ENCODE results near the gene LRRC18.

Gene LRRC18

DNA sequence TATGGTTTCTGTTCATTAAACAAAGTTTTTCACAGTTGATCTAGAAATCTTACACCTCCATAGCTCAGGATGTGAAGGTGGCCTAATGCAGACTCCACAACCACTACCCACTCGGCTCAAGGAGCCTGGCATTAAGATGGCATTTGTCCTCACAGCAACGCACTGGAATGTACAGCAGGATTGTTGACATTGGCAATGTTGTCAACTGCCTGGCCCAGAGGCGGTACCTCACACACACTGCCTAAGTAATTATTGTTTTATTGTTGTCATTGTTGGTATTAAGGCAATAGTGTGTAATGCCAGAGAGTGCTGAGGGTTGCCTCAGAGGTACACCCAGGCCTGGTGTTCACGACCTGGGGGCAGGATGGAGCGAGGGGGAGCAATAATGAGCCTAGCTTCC is 38.3 kb downstream of the LRRC18 start:
- H3K4me3 ChIP-seq (ENCODE audit: low read depth in 1 of 5, low read length in 5 of 5) = no peak overlapping the region
- no peak overlapping the region for H3K27ac ChIP-seq (ENCODE audit: low read depth, low read length)
- no peaks in the 10 kb centered on the region for H3K27me3 ChIP-seq (ENCODE audit: control insufficient read depth in 5 of 5, insufficient read depth in 4 of 5, low read length in 5 of 5)
- no peak overlapping the region for H3K9ac ChIP-seq (ENCODE audit: low read length in 5 of 5)
- peaks cover 0 to 13% (median 0%) of the 10 kb centered on the region in 5 donors for H3K36me3 ChIP-seq (ENCODE audit: control insufficient read depth in 5 of 5, insufficient read depth in 5 of 5, low read length in 5 of 5)
- H3K9me3 ChIP-seq (ENCODE audit: control insufficient read depth in 5 of 5, low read length in 5 of 5) = no peaks in the 10 kb centered on the region
- peaks cover 0 to 9% (median 3%) of the 10 kb centered on the region in 5 donors for H3K4me1 ChIP-seq (ENCODE audit: control insufficient read depth in 5 of 5, insufficient read depth in 5 of 5, low read length in 5 of 5)

DNA sequence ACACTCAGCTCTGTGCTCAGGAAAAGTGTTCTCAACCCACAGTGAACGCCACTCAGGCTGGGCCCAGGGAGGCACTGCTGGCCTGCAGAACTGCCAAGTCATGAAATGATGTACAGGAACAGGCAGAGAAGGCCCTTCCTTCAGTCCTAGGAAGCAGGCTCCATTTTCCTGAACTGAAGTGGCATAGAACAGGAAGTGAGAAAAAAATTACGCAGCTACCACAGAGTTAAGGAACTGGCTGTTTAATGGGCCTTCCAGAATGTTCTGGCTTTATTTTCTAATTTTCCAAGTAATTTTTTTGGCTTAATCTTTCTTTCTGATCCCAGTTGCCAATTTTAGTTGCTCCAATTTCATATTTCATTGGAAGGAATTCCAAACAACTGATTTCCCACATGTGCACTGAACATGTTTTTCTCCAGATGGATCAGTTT is 39.3 kb downstream of the LRRC18 start:
- H3K27ac ChIP-seq (ENCODE audit: low read depth, low read length) = peak overlapping the region; percentile 23
- H3K4me3 ChIP-seq (ENCODE audit: low read depth in 1 of 5, low read length in 5 of 5) = no peak overlapping the region

DNA sequence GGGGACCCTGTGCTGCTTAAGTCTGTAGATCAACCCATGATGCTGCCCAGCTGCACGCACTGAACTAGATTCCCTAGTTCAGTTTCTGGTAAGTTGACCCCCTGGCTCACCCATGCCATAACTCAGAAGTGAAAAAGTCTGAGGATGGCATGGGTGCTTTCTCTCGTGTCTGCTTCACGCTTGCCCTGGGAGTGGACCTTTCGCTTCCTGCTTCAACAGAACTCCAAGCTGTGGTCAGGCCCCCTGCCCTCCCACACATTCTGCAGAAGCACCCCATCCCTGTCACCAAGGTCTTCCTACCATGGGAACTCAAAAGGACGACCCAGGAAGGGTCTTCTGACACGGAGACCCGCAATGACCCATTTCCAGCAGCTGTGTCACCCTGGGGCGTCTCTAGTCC is 39.9 kb downstream of the LRRC18 start:
- no peak overlapping the region for H3K9ac ChIP-seq (ENCODE audit: low read length in 5 of 5)
- no peak overlapping the region for H3K27ac ChIP-seq (ENCODE audit: low read depth, low read length)
- H3K4me3 ChIP-seq (ENCODE audit: low read depth in 1 of 5, low read length in 5 of 5) = no peak overlapping the region
- H3K36me3 ChIP-seq (ENCODE audit: control insufficient read depth in 5 of 5, insufficient read depth in 5 of 5, low read length in 5 of 5) = peaks cover 0 to 15% (median 0%) of the 10 kb centered on the region in 5 donors
- peaks cover 0 to 9% (median 3%) of the 10 kb centered on the region in 5 donors for H3K4me1 ChIP-seq (ENCODE audit: control insufficient read depth in 5 of 5, insufficient read depth in 5 of 5, low read length in 5 of 5)
- H3K9me3 ChIP-seq (ENCODE audit: control insufficient read depth in 5 of 5, low read length in 5 of 5) = no peaks in the 10 kb centered on the region
- H3K27me3 ChIP-seq (ENCODE audit: control insufficient read depth in 5 of 5, insufficient read depth in 4 of 5, low read length in 5 of 5) = no peaks in the 10 kb centered on the region

More for the DNA sequence above, 39.3 kb downstream of the LRRC18 start:
- H3K9ac ChIP-seq (ENCODE audit: low read length in 5 of 5) = no peak overlapping the region
- H3K27me3 ChIP-seq (ENCODE audit: control insufficient read depth in 5 of 5, insufficient read depth in 4 of 5, low read length in 5 of 5) = no peaks in the 10 kb centered on the region
- no peaks in the 10 kb centered on the region for H3K9me3 ChIP-seq (ENCODE audit: control insufficient read depth in 5 of 5, low read length in 5 of 5)
- H3K36me3 ChIP-seq (ENCODE audit: control insufficient read depth in 5 of 5, insufficient read depth in 5 of 5, low read length in 5 of 5) = peaks cover 0 to 15% (median 0%) of the 10 kb centered on the region in 5 donors
- peaks cover 0 to 9% (median 3%) of the 10 kb centered on the region in 5 donors for H3K4me1 ChIP-seq (ENCODE audit: control insufficient read depth in 5 of 5, insufficient read depth in 5 of 5, low read length in 5 of 5)

DNA sequence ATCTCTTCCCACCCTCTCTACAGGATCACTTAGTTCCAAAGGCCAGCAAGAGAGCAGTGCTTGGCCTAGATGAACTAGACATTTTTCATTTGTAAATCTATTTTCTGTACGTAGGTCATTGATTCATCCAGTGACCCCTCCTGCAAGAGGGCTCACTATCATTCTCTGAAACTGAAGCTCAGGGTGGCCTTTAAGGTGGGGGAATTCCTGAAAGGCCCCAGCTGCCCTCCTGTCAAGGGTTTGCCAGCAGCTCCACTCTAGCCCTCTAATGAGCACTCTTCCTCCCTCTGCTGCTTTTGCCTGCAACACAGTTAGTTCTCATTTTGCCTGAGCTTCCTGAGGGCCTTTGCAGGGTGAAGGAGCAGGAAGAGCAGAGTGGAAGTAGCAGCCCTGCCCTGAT is 41.2 kb downstream of the LRRC18 start:
- no peak overlapping the region for H3K27ac ChIP-seq (ENCODE audit: low read depth, low read length)
- no peak overlapping the region for H3K9ac ChIP-seq (ENCODE audit: low read length in 5 of 5)
- no peak overlapping the region for H3K4me3 ChIP-seq (ENCODE audit: low read depth in 1 of 5, low read length in 5 of 5)
- H3K9me3 ChIP-seq (ENCODE audit: control insufficient read depth in 5 of 5, low read length in 5 of 5) = no peaks in the 10 kb centered on the region
- H3K27me3 ChIP-seq (ENCODE audit: control insufficient read depth in 5 of 5, insufficient read depth in 4 of 5, low read length in 5 of 5) = no peaks in the 10 kb centered on the region
- peaks cover 0 to 9% (median 3%) of the 10 kb centered on the region in 5 donors for H3K4me1 ChIP-seq (ENCODE audit: control insufficient read depth in 5 of 5, insufficient read depth in 5 of 5, low read length in 5 of 5)
- peaks cover 0 to 15% (median 0%) of the 10 kb centered on the region in 5 donors for H3K36me3 ChIP-seq (ENCODE audit: control insufficient read depth in 5 of 5, insufficient read depth in 5 of 5, low read length in 5 of 5)

DNA sequence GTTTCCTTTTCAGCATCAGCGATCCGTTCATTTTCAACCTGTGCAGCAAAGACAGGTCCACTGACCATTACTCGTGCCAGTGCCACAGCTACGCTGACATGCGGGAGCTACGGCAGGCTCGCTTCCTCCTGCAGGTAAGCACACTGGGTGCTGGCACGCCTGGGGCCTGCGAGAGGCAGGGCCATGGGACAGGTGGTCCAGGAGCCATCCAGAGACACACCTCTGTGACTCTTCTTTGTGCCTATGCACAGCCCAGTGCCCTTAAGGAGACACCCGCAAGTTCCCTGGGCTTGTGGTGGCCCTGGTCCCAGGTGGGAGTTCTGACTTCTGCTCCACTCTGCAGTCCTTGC is 42.2 kb downstream of the LRRC18 start:
- H3K4me3 ChIP-seq (ENCODE audit: low read depth in 1 of 5, low read length in 5 of 5) = no peak overlapping the region
- H3K9ac ChIP-seq (ENCODE audit: low read length in 5 of 5) = no peak overlapping the region
- peaks cover 0 to 9% (median 3%) of the 10 kb centered on the region in 5 donors for H3K4me1 ChIP-seq (ENCODE audit: control insufficient read depth in 5 of 5, insufficient read depth in 5 of 5, low read length in 5 of 5)
- H3K27me3 ChIP-seq (ENCODE audit: control insufficient read depth in 5 of 5, insufficient read depth in 4 of 5, low read length in 5 of 5) = no peaks in the 10 kb centered on the region
- H3K27ac ChIP-seq (ENCODE audit: low read depth, low read length) = no peak overlapping the region
- no peaks in the 10 kb centered on the region for H3K9me3 ChIP-seq (ENCODE audit: control insufficient read depth in 5 of 5, low read length in 5 of 5)
- peaks cover 0 to 21% (median 0%) of the 10 kb centered on the region in 5 donors for H3K36me3 ChIP-seq (ENCODE audit: control insufficient read depth in 5 of 5, insufficient read depth in 5 of 5, low read length in 5 of 5)

DNA sequence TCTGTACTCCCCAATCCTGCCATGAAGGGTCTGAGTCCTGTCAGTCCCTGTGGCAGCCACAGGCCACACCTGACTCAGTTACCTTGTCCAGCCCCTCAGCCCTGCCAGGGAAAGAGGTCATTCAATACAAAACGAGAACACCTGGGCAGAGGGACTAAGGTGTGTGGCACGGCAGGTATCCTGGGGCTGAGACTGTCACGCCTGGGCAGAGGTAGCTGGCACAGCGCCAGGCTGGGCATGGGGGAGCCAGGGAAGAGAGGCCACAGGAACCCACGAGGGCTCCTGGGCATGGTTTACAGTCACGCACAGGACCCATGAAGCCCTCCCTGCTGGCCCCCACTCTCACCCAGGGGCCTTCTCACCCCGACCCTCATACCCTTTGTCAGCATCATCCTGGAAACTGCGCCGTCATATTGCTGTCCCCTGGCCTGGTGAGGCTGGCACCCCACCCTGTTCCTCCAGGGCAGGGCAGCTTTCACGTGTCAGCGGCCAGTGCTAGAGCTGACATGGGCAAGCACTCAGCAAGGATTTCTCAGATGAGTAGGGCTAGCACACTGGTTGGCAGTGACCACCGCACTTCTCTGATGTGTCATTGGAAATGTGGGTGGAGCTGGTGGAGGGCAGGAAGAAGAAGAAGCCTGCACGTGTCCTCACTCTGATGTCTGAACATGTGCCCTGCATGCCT is 42.7 kb downstream of the LRRC18 start:
- no peak overlapping the region for H3K27ac ChIP-seq (ENCODE audit: low read depth, low read length)
- peaks cover 0 to 9% (median 3%) of the 10 kb centered on the region in 5 donors for H3K4me1 ChIP-seq (ENCODE audit: control insufficient read depth in 5 of 5, insufficient read depth in 5 of 5, low read length in 5 of 5)
- no peak overlapping the region for H3K9ac ChIP-seq (ENCODE audit: low read length in 5 of 5)
- H3K27me3 ChIP-seq (ENCODE audit: control insufficient read depth in 5 of 5, insufficient read depth in 4 of 5, low read length in 5 of 5) = no peaks in the 10 kb centered on the region
- H3K36me3 ChIP-seq (ENCODE audit: control insufficient read depth in 5 of 5, insufficient read depth in 5 of 5, low read length in 5 of 5) = peaks cover 0 to 21% (median 0%) of the 10 kb centered on the region in 5 donors
- H3K4me3 ChIP-seq (ENCODE audit: low read depth in 1 of 5, low read length in 5 of 5) = no peak overlapping the region
- no peaks in the 10 kb centered on the region for H3K9me3 ChIP-seq (ENCODE audit: control insufficient read depth in 5 of 5, low read length in 5 of 5)

DNA sequence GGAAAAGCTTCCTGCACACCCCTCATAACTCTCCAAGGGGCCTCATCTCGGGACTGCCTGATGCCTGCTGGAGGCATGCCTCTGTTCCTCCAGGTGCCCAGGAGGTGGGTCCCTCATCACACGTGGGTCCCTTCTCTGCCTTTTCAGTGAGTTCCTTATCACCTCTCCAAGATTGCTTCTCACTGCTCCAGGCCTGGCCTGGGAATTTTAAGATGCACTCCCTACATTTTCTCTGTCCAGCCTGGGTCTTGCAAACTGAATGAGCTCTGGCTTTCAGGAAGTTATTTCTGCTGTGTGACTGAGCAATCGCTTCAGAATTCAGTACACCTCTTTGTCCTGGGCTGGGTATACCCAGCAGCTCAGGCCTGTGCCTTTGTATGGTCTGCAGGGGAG is 43.8 kb downstream of the LRRC18 start:
- Histone ChIP-seq H3K9ac (ENCODE audit: low read length in 5 of 5) (no peak overlapping the region), H3K36me3 (ENCODE audit: control insufficient read depth in 5 of 5, insufficient read depth in 5 of 5, low read length in 5 of 5) (peaks cover 0 to 21% (median 0%) of the 10 kb centered on the region in 5 donors), H3K4me3 (ENCODE audit: low read depth in 1 of 5, low read length in 5 of 5) (no peak overlapping the region), H3K4me1 (ENCODE audit: control insufficient read depth in 5 of 5, insufficient read depth in 5 of 5, low read length in 5 of 5) (peaks cover 0 to 14% (median 1%) of the 10 kb centered on the region in 5 donors), H3K9me3 (ENCODE audit: control insufficient read depth in 5 of 5, low read length in 5 of 5) (no peaks in the 10 kb centered on the region), H3K27ac (ENCODE audit: low read depth, low read length) (no peak overlapping the region), H3K27me3 (ENCODE audit: control insufficient read depth in 5 of 5, insufficient read depth in 4 of 5, low read length in 5 of 5) (no peaks in the 10 kb centered on the region)

DNA sequence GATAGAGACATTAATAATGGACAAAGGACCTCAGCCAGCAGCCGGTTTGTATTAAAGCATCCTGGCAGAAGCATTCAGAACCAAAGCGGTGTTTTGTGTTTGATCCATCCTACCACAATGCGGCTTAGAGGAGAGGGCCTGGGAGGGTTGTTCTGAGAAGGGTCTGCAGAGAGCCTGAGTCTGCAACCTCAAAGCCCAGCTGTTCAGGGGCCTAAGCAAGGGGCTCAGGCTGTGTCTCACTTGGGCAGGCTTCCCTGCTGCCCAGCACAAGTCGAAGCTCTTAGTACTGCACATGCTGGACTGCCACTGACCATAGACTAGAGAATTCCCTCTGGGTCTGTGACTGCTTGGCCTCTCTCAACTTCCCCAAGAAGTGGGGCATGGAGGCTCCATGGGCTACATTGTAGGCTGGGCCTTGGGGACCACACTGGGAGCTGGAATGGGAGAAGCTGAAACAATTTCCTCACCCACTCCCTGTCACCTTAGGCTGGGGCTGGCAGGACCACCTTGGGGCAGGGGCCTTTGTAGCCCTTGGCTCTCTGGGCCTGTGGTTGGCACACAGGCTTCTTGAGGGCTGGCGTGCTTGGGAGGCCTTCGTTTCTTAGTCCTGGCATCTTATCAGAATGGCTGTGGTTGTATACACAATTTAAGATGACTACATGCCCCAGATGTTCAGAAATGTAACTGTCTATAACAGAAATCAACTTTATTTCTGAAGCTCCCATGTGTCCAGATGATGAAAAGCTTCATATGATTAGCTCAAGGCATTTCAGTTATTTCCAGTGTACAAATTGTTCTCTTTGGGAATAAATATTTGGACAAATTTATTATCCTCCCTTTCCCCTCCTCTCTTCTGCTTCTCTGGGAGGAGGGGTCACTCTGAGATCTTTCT is 44.5 kb downstream of the LRRC18 start:
- Histone ChIP-seq H3K36me3 (ENCODE audit: control insufficient read depth in 5 of 5, insufficient read depth in 5 of 5, low read length in 5 of 5) (peaks cover 0 to 21% (median 0%) of the 10 kb centered on the region in 5 donors), H3K4me3 (ENCODE audit: low read depth in 1 of 5, low read length in 5 of 5) (no peak overlapping the region), H3K27ac (ENCODE audit: low read depth, low read length) (no peak overlapping the region), H3K9me3 (ENCODE audit: control insufficient read depth in 5 of 5, low read length in 5 of 5) (no peaks in the 10 kb centered on the region), H3K27me3 (ENCODE audit: control insufficient read depth in 5 of 5, insufficient read depth in 4 of 5, low read length in 5 of 5) (no peaks in the 10 kb centered on the region), H3K4me1 (ENCODE audit: control insufficient read depth in 5 of 5, insufficient read depth in 5 of 5, low read length in 5 of 5) (peaks cover 0 to 8% (median 0%) of the 10 kb centered on the region in 5 donors), H3K9ac (ENCODE audit: low read length in 5 of 5) (no peak overlapping the region)

DNA sequence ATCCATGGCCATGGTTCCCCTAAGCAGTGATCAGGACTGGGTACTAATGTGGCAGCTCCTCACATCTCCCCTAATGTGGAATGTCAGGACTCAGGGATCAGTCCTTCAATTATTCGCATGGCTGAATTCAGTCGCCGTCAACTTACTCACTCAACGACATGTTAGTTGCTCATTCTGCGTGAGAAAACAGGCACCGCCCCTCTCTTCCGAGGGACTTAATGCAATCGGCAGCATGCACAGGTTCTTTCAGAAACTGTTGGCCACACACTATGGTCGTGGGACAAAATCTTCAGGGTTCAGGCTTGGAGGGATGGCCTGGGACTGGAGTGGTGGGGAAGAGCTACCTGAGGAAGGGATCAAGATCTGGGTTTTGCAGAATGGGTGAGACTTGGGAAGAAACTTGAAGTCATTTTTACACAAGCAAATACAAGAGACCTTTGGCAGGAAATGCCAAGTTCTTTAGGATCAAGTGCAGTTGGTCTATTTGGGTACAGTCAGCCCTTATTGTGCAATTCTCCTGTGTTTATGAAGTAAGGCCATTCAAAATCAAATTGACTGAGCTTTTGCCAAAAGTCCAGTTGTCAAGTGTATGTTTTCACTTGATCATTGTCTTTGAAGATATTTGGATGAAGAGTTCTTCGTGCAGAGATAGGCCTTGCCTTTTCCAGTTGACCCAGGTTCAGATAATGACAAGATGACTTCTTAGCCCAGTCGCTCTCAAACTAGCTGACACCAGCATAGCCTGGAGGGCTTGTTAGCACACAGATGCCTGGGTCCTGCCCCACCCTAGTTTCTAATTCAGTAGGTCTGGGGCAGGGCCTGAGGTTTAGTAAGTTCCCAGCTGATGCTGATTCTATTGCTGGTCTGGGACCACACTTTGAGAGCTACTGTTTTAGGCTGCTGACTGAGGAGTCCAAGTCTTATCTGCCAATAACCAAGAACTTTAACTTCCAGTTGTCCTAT is 48.5 kb downstream of the LRRC18 start:
- H3K9ac ChIP-seq (ENCODE audit: low read length in 5 of 5) = no peak overlapping the region

More for the DNA sequence above, 48.5 kb downstream of the LRRC18 start:
- Histone ChIP-seq H3K4me3 (ENCODE audit: low read depth in 1 of 5, low read length in 5 of 5) (no peak overlapping the region), H3K9me3 (ENCODE audit: control insufficient read depth in 5 of 5, low read length in 5 of 5) (no peaks in the 10 kb centered on the region), H3K4me1 (ENCODE audit: control insufficient read depth in 5 of 5, insufficient read depth in 5 of 5, low read length in 5 of 5) (peaks cover 0 to 7% (median 0%) of the 10 kb centered on the region in 5 donors), H3K27me3 (ENCODE audit: control insufficient read depth in 5 of 5, insufficient read depth in 4 of 5, low read length in 5 of 5) (no peaks in the 10 kb centered on the region), H3K36me3 (ENCODE audit: control insufficient read depth in 5 of 5, insufficient read depth in 5 of 5, low read length in 5 of 5) (peaks cover 0 to 7% (median 0%) of the 10 kb centered on the region in 5 donors), H3K27ac (ENCODE audit: low read depth, low read length) (no peak overlapping the region)
